ENCODE data around the gene WARS2. TPM values are rescaled to one million over a fixed set of nuclear protein-coding genes. Genes with fewer than 3 reads are reported as not detected.

WARS2 gene
- total RNA-seq, 2 experiments from 2014 or later = 10.3 to 12.9 TPM

DNA sequence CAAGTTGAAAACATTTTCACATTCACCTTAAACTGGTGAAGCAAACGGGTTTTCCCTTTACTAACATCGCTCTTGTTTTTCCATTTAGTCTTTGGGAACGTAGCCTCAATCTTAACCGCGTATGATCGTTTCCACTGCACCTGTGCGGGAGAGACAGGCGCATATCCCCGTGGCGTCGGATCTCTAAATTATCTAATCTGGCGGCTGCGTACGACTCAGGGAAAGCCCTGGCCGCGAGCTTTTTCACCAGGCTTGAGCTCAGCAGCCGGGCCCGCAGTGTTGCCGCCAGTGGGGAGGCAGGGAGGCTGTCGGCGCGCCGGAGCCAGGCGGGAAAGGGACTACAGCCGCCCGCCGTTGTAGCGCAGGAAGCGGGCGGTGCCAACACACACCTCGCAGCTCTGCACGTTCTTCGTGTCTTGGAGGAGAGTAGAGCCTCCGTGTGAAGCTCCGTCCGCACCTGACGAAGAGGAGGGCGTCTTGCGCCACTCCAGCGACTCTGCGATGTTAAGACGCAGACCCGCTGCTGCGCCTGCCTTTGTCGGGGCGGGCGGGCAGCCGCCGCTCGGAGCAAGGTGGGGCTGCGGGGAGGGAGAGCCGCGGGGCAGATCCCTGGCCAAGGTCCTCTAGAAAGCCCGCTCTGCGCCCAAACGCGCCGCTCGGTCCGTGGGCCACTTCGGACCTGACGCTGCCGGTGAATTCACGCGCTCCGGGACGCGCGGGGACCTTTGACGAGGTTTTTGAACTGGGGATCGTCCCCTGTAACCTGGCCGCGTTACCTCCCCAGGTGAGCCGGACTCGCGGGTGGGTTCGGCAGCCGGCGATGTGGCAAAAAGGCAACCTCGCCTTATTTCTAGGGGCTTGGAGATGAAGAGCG is 133.8 kb downstream of the WARS2 start:
- H3K36me3 Mint-ChIP-seq (ENCODE audit: low read depth) = peaks cover 8% of the 10 kb centered on the region
- peak overlapping the region; percentile 74 for H3K27ac Mint-ChIP-seq
- peak overlapping the region; percentile 20 for H3K4me3 Mint-ChIP-seq
- POLR2A ChIA-PET = no interaction called here
- H3K4me1 Mint-ChIP-seq = peaks cover 13% of the 10 kb centered on the region
- no peak for DNase-seq
- H3K27me3 Mint-ChIP-seq = peaks cover 75% of the 10 kb centered on the region
- CTCF ChIA-PET = interaction anchor here (0.8 to 1.3 kb wide), 2 partner anchors 13 to 17 kb away, joined by 3 read pairs; no protein-coding TSS in a partner anchor
- peaks cover 7% of the 10 kb centered on the region for H3K9me3 Mint-ChIP-seq

DNA sequence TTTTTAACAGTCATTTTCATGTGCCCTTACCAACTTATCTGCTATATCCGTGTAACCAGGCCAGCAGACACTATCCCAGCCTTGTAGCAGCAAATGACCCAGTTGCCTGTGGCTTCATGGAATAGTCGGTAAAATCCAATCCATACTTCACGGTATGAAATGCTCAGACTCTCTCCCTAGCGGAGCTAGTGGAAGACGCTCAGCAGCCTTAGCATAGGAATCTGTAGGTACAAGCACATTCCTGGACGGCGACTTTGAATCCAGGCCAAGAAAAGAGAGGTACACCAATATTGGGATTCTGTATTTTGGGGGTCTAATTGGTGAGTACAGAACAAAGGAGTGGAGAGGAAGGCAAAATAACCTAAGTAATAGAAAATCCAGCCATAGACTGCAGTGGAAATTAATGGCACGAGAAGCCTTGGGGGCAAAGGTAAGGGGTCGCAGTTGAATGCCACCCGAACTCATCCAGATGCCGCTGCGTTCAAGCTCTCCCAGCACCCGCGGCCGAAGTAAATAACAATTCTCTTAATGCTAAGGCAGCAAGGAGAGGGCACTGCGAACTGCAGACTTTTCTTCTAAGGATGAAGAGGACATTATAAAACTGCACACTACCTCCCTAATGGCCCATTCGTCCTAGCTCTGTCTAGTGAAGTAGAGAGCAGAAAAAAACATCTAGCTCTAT is 134.6 kb downstream of the WARS2 start:
- ChIA-PET CTCF (interaction anchor here (0.8 to 1.3 kb wide), 2 partner anchors 12 to 16 kb away, joined by 3 read pairs; no protein-coding TSS in a partner anchor), POLR2A (no interaction called here)
- Mint-ChIP-seq H3K4me1 (peaks cover 13% of the 10 kb centered on the region), H3K36me3 (ENCODE audit: low read depth) (peaks cover 8% of the 10 kb centered on the region), H3K9me3 (peaks cover 7% of the 10 kb centered on the region), H3K27ac (peak overlapping the region; percentile 21), H3K4me3 (peak overlapping the region; percentile 20), H3K27me3 (peaks cover 81% of the 10 kb centered on the region)
- no peak for DNase-seq

DNA sequence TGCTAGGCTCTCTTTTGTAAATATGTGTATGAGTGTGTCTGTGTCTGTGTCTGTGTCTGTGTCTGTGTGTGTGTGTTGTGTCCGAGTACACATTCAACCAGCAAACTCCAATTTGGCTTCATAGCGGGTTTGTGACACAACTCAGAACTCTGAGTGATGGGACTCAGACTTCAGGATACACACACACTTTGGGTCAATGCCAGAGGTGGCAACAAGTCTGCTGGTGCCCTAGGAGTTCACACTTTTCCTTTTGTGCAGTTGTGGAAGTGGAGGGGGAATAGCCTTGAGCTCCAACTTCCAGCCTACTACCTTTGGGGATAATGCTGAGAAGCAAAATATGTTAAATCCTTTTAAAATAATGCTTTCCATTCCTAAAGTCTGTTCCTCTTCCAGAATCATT is 135.7 kb downstream of the WARS2 start:
- Mint-ChIP-seq H3K4me3 (no peak overlapping the region), H3K9me3 (peaks cover 7% of the 10 kb centered on the region), H3K27me3 (peaks cover 85% of the 10 kb centered on the region), H3K4me1 (peaks cover 13% of the 10 kb centered on the region), H3K27ac (no peak overlapping the region), H3K36me3 (ENCODE audit: low read depth) (peaks cover 8% of the 10 kb centered on the region)
- no peak for DNase-seq
- CTCF ChIA-PET = no interaction called here
- POLR2A ChIA-PET = no interaction called here

DNA sequence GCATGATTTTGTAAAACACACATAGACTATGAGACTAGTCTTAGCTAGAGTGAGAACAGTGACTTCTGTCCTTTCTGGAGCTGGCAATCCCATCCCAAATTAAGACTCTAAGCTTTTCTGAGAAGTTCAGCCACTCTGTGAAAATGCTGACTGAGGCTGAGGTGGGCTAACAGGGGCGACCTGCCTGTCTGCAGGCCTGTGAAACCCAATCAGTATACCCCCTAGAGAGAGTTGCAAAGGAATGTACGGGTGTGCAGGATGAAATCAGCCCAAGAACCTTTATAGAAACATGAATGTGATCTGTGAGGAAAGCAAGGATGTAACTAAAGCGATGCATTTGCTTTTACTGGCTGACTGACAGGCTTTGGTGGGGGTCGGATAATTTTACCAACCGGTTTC is 136.3 kb downstream of the WARS2 start:
- ChIA-PET CTCF (no interaction called here), POLR2A (no interaction called here)
- peaks cover 13% of the 10 kb centered on the region for H3K4me1 Mint-ChIP-seq
- H3K4me3 Mint-ChIP-seq = no peak overlapping the region
- no peak for DNase-seq
- H3K27me3 Mint-ChIP-seq = peaks cover 86% of the 10 kb centered on the region
- H3K9me3 Mint-ChIP-seq = peaks cover 7% of the 10 kb centered on the region
- H3K36me3 Mint-ChIP-seq (ENCODE audit: low read depth) = peaks cover 8% of the 10 kb centered on the region
- H3K27ac Mint-ChIP-seq = no peak overlapping the region

DNA sequence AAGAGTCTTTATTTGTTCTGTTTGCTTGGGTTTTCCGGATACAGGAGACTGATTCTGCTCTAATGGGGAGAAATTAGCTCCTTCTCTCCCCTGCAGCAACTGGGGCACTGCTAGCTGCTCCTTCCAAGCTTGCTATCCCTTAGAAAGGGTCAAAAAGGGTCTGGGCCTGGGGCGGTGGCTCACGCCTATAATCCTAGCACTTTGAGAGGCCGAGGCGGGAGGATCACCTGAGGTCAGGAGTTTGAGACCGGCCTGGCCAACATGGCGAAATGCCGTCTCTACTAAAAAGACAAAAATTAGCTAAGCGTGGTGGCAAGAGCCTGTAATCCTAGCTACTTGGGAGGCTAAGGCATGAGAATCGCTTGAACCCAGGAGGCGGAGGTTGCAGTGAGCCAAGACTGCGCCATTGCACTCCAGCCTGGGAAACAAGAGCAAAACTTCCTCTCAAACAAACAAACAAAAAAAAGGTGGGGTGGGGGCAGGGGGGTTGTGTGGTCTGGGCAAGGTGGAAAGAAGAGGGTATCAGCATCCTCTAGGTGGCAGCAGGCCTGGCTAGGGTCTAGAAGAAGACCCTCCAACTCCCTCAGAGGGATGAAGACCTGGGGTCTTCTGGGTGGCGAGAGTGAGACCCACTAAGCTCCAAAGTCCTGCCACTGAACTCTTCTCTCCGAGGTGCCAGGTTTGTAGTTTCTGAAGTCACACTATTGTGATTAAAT is 136.9 kb downstream of the WARS2 start:
- DNase-seq = no peak
- Mint-ChIP-seq H3K4me3 (no peak overlapping the region), H3K27ac (no peak overlapping the region), H3K4me1 (peaks cover 11% of the 10 kb centered on the region), H3K9me3 (peaks cover 7% of the 10 kb centered on the region), H3K27me3 (peaks cover 85% of the 10 kb centered on the region), H3K36me3 (ENCODE audit: low read depth) (peaks cover 8% of the 10 kb centered on the region)
- ChIA-PET POLR2A (no interaction called here), CTCF (no interaction called here)

DNA sequence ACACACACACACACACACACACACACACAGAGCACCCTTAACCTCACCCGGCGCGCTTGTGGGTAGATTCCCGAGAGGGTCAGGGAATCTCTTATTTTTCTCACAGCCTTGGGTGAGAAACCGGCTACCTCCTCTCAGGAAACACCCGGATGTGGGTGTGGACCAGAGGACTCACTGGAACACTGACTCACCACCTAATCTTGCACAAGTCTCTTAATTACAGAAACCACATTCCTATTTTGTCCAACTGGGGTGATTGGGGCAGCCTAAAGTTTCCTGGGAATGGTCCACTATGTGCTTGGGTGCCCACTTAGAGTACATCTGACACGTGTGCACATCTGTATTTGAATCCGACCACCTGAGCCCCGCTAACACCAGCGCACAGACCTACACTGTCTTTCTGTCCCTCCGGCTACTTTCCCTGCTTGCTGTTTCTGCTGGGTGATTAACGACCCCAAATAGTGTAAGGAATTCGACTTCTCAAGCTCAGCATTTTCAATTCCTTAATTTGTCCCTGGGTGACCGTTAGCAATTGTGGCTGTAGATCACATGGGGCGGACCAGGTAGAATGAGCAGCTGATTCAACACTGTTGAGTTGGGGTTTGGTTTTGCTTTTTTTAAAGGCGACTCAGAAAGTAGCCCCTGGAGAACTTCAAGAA is 138.3 kb downstream of the WARS2 start:
- Mint-ChIP-seq H3K27ac (peak overlapping the region; percentile 46), H3K9me3 (peaks cover 7% of the 10 kb centered on the region), H3K4me3 (no peak overlapping the region), H3K27me3 (peaks cover 88% of the 10 kb centered on the region), H3K4me1 (peaks cover 6% of the 10 kb centered on the region), H3K36me3 (ENCODE audit: low read depth) (peaks cover 8% of the 10 kb centered on the region)
- ChIA-PET POLR2A (no interaction called here), CTCF (no interaction called here)
- DNase-seq = no peak

DNA sequence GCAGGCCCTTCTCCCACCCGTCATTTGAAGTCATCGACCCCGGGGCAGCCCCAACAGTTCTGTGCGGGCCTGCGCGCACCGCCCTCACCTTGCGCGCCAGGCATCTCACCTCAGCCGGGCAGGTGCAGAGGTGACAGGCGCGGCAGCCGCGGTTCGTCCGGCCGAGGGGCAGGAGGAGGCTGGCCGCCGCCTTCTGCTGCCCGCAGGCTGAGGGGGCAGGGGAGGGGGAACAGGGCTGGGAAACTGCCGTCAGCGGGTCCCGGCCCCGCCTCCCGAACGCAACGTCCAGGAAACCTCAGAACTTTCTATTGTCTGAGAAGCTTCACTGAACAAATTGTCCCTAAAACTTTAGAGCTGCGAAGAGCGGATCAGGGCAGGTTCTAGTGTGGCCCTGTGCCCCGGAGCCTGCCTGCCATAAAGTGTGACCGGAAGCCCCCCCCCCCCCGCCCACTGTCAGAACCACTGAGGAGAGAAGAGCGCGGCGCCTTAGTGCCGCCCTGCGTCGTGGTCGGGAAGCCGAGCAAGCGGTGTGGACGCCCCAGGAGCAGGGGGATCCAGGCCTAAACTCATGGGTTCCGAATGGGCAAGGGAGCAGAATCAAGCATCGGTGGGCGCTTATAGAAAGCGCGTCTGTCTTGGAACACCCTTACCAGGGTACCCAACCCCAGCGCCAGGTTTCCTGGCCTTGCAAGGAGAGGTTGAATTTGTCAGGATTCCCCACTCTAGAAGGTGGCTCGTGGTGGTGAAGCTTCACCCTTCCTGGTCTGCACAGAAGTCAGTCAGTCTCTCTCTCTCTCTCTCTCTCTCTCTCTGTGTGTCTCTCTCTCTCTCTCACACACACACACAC is 139.0 kb downstream of the WARS2 start:
- CTCF ChIA-PET = no interaction called here
- Mint-ChIP-seq H3K27me3 (peaks cover 91% of the 10 kb centered on the region), H3K4me3 (no peak overlapping the region), H3K9me3 (peaks cover 7% of the 10 kb centered on the region), H3K36me3 (ENCODE audit: low read depth) (peaks cover 7% of the 10 kb centered on the region), H3K27ac (peak overlapping the region; percentile 46), H3K4me1 (peaks cover 6% of the 10 kb centered on the region)
- DNase-seq = no peak
- POLR2A ChIA-PET = no interaction called here

DNA sequence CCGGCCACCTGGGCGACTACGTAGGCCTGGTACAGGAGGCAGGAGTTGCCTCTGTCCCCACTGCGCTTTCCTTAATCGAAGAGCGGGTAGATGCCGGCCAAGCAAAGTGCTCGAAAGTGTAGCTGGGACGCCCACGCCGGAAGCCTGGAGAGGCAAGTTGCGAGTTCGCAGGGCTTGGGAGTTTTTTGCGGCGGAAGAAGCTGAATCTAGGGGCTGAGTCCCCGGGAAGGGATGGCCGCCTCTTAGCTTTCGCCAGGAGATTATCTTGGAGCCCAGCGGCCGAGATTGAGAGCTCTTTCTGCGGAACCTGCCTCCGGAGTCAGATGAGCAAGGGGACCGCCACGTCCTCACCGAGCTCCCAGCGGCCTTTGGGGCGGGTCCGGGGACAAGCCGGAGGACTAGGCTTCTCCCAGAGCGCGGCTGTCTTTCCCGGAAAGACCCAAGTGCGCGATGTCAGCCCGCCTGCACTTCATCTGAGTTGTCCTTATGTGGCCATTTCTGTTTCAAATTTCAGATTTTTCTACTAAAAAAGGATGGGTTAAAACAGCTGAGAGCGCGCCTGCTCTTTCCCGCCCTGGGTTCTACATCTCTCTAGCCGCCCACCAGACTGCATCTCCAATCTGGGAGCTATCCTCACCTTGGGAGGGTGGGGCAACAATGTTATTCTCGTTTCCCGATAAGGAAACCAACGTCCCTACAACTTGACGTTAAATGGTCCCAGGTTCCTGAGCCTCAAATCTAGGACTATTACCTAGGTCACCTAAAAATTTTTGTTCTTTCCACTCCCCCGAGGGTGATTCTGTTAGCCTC is 139.9 kb downstream of the WARS2 start:
- Mint-ChIP-seq H3K4me3 (no peak overlapping the region), H3K36me3 (ENCODE audit: low read depth) (peaks cover 5% of the 10 kb centered on the region), H3K9me3 (peaks cover 3% of the 10 kb centered on the region), H3K27ac (no peak overlapping the region), H3K27me3 (peaks cover 88% of the 10 kb centered on the region), H3K4me1 (peaks cover 6% of the 10 kb centered on the region)
- ChIA-PET POLR2A (no interaction called here), CTCF (no interaction called here)
- DNase-seq = no peak

DNA sequence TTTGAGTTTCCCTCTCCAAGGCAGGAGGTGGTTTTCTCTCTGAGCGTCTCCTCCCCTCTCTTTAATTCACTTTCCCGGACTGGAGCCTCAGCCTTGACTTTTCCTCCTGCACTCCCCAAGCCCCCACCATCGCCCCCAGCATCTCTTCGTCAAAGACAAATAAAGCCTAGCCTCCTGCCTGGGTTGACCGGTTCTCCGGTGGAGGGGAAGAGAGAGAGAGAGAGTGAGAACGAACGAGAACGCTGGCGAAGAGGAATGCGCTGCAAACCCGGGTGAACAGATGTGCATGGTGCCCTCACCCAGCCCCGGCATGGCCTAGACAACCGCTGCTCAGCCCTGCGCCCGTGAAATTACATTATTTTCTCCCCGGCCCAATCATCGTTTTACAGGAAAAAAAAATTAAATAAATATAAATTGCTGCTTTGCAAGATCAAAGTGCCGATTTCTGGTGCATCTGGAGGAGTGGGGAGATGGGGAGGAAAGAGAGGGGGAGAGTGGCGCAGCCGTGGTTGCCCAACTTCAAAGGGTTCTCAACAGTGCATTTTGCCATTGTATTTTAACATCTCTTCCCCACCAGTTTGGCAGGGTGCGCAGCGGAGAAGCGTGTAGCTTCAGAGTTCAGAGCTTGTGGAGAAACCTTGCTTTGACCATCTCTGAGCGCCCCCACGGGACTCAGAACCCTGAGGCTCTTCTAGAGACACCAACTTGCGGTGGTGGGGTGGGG is 140.9 kb downstream of the WARS2 start:
- H3K36me3 Mint-ChIP-seq (ENCODE audit: low read depth) = peaks cover 5% of the 10 kb centered on the region
- ChIA-PET POLR2A (no interaction called here), CTCF (no interaction called here)
- no peak overlapping the region for H3K27ac Mint-ChIP-seq
- no peak for DNase-seq
- peaks cover 2% of the 10 kb centered on the region for H3K9me3 Mint-ChIP-seq
- H3K27me3 Mint-ChIP-seq = peaks cover 89% of the 10 kb centered on the region
- H3K4me1 Mint-ChIP-seq = peaks cover 6% of the 10 kb centered on the region
- no peak overlapping the region for H3K4me3 Mint-ChIP-seq

DNA sequence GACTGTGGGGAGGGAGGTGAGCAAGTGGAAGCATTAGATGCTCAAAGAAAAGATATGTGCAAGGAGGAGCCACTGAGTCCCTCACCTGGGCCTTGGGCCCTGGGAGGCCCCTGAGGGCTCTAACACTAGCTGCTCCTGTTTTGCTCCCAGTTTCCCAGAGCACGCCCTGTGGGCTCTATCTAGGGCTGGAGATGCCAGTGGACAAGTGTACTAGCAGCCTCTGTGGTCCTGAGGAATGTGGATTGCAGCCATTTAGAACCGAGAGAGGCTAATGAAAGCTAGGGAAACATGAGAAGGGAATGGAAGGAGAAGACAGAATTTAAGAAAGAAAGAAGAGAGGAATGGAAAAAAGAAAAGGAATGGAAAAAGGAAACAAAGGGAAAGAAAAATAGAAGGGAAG is 142.3 kb downstream of the WARS2 start:
- ChIA-PET CTCF (no interaction called here), POLR2A (no interaction called here)
- no peak overlapping the region for H3K4me3 Mint-ChIP-seq
- peaks cover 2% of the 10 kb centered on the region for H3K9me3 Mint-ChIP-seq
- H3K27me3 Mint-ChIP-seq = peaks cover 88% of the 10 kb centered on the region
- H3K27ac Mint-ChIP-seq = no peak overlapping the region
- H3K36me3 Mint-ChIP-seq (ENCODE audit: low read depth) = peaks cover 5% of the 10 kb centered on the region
- no peak for DNase-seq
- H3K4me1 Mint-ChIP-seq = peaks cover 6% of the 10 kb centered on the region

DNA sequence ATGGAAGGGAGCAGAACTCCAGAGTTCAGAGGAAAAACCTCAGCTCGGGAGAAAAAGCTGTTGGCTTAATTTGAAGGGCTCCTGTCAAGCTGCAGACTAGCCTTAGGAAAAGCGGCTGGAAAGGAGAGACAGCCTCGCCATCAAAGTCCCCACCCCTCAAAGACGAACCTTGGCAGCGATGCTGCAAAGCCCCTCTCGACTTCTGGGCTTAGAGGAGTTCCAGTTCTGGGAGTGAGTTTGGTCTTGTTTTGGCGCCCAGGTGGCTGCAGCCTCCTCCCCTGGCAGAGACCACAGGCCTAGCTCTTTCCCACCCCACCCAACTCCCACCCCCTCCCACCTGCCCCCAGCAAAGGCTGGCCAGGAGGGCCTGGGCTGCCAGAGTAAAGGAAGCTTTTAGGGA is 143.2 kb downstream of the WARS2 start:
- H3K9me3 Mint-ChIP-seq = peaks cover 2% of the 10 kb centered on the region
- ChIA-PET POLR2A (no interaction called here), CTCF (interaction anchor here (1.4 kb wide), 1 partner anchor 15 kb away, joined by 3 read pairs; no protein-coding TSS in a partner anchor)
- no peak overlapping the region for H3K27ac Mint-ChIP-seq
- DNase-seq = no peak
- peaks cover 4% of the 10 kb centered on the region for H3K4me1 Mint-ChIP-seq
- peaks cover 82% of the 10 kb centered on the region for H3K27me3 Mint-ChIP-seq
- H3K4me3 Mint-ChIP-seq = no peak overlapping the region
- H3K36me3 Mint-ChIP-seq (ENCODE audit: low read depth) = peaks cover 5% of the 10 kb centered on the region
